GM21619 (cell line): ENCODE data around the gene REM1.
"Not testable (repeated sequence)": the region's sequence is repeated elsewhere in the genome, so short reads cannot be mapped to it uniquely, and the experiment has no call there.

ENCODE experiments used
- ATAC-seq: cut with Tn5 transposase; IDR thresholded peaks from one replicate; pipeline ENCODE4 v1.9.1; 2021; ENCODE audit not compliant: unreplicated experiment

REM1 gene, protein sequence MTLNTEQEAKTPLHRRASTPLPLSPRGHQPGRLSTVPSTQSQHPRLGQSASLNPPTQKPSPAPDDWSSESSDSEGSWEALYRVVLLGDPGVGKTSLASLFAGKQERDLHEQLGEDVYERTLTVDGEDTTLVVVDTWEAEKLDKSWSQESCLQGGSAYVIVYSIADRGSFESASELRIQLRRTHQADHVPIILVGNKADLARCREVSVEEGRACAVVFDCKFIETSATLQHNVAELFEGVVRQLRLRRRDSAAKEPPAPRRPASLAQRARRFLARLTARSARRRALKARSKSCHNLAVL

GRCh38 chr20:31474758-31475427 is at the start of gene REM1, which contains the start of gene DEFB124:
TSS of gene REM1 (plus strand) at chr20:31475288. CDS start at chr20:31476446, 1,158 bp downstream.
TSS of gene DEFB124 (minus strand) at chr20:31475127. CDS start at chr20:31473013, 2,114 bp downstream.
- ATAC-seq = no peak

DNA sequence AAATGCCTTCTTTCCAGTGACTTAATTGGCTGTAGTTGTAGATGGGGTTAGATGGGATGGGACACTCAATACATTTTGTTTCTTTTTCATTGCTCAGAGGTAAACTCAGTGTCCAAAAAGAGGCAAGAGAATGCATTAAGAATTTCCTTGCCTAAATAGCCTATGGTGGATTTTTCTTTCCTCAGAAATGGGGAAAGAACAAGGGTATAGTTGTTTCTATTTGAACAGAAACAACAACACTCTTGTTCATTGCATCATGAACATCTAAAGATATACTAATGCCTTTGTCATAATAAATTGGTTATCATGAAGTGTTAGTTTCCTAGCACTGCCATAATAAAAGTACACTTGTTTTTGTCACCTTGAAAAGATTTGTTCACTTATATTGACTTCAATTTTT is 49.3 kb upstream of the REM1 start:
- no peak for ATAC-seq

GRCh38 chr20:31426891-31427551 is 48.1 kb upstream of the REM1 start:
- ATAC-seq = not testable (repeated sequence)

DNA sequence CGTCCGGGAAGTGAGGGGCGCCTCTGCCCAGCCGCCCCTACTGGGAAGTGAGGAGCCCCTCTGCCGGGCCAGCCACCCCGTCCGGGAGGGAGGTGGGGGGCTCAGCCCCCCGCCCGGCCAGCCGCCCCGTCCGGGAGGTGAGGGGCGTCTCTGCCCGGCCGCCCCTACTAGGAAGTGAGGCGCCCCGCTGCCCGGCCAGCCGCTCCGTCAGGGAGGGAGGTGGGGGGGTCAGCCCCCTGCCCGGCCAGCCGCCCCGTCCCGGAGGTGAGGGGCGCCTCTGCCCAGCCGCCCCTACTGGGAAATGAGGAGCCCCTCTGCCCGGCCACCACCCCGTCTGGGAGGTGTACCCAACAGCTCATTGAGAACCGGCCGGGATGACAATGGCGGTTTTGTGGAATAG is 47.5 kb upstream of the REM1 start:
- not testable (repeated sequence) for ATAC-seq

DNA sequence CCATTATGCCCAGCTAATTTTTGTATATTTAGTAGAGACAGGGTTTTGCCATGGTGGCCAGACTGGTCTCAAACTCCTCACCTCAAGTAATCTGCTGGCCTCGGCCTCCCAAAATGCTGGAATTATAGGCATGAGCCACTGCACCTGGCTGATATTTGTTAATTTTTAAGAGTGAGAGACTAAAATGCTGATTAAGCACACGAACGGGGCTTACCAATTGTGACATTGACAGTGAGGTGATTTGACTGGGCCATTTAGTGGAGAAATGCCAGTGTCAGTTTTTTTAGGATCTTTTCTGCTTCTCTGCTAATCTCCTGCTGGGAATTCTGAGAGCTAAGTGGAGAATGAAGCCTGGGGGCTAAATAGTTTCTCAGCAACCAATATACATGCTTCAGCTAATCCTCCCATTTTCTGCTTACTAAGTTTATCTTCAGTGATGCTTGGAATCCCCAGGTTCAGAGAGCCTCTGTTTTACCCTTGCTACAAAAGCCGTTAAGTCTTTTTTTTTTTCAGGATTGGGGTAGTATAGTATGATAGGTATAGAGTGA is 44.4 kb upstream of the REM1 start:
- ATAC-seq = no peak

- no peak for ATAC-seq
Observed at GRCh38 chr20:31440012-31440659, 35.0 kb upstream of the REM1 start, which contains the start of gene DEFB123. TSS of gene DEFB123 (plus strand) at chr20:31440632. CDS start at chr20:31440699, 67 bp downstream.

DNA sequence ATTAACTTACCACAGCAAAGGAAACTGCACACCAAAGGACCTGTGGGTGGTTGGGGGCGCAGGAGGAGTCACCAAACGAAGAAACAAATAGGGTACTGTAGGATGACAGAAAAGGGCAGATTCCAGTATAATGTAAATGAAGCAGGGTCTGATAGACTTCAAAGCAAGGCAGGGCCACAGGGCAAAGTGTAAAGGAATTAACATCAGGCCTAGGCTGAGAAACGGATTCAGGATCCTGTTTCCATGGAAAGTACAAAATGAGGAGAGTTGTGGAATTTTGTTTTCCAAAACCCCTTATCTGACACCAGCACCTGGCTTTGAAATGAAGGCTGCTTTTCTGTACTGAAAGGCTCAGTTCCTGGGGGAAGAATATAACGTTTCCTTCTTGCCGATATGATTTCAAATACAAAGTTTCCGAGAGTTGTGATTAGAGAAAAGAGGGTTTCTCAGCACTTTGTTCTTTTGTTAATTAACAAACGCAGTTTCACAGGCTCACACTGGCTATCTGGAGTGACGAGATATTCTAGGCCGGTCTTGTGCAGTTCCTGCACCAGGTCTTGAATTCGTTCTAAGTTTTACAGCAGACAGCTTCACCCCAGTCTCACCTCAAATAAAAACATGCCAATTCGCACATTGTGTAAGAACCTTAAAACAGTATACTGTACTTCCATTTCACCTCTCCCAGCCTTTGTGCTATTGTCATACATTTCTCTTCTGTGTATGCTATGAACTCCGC is 28.8 kb upstream of the REM1 start:
- no peak for ATAC-seq

DNA sequence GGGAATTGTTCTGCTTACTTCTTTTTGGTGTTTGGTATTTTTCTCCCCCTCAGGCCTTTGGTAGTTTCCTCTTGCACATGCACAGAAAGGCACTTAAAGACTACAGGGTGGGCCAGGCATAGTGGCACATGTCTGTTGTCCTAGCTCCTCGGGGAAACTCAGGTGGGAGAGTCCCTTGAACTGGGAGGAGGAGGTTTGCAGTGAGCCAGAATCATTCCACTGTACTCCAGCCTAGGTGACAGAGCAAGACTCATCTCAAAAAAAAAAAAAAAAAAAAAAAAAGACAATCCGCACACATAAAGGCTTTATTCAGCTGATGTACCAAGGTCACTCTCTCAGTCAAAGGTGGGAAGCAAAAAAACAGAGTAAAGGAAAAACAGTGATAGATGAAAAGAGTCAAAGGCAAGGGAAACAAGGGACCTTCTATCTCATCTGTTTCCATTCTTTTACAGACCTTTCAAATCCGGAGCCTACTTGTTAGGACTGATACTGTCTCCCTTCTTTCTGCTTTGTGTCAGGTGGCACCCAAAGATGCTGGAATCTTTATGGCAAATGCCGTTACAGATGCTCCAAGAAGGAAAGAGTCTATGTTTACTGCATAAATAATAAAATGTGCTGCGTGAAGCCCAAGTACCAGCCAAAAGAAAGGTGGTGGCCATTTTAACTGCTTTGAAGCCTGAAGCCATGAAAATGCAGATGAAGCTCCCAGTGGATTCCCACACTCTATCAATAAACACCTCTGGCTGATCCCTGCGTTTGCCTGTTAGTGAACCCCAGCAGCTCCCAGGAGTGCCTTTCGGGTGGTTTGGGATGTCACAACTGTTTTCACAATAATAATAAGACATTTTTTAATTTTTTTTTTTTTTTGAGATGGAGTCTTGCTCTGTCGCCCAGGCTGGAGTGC is 25.3 kb upstream of the REM1 start:
- ATAC-seq = no peak

DNA sequence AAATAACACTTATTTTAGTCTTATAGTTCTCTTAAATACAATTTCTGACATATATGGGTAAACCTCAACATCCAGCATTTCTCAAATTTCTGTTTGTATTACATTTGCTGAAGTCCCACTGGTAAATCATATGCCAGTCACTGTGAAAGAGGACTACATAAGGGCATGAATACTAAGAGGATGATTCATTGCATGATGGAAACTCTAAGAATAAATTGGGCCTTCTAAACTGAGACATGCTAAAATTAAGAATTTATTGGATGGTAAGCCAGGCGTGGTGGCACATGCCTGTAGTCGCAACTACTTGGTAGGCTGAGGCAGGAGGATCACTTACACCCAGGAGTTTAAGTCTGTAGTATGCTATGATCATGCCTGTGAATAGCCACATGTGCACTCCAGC is 22.5 kb upstream of the REM1 start:
- ATAC-seq = no peak

GRCh38 chr20:31454361-31454760 is 20.7 kb upstream of the REM1 start:
- no peak for ATAC-seq

- ATAC-seq = not testable (repeated sequence)
Observed at GRCh38 chr20:31470946-31471345, 4.1 kb upstream of the REM1 start.

- ATAC-seq = no peak
Observed at GRCh38 chr20:31472395-31473330, 2.4 kb upstream of the REM1 start.

DNA sequence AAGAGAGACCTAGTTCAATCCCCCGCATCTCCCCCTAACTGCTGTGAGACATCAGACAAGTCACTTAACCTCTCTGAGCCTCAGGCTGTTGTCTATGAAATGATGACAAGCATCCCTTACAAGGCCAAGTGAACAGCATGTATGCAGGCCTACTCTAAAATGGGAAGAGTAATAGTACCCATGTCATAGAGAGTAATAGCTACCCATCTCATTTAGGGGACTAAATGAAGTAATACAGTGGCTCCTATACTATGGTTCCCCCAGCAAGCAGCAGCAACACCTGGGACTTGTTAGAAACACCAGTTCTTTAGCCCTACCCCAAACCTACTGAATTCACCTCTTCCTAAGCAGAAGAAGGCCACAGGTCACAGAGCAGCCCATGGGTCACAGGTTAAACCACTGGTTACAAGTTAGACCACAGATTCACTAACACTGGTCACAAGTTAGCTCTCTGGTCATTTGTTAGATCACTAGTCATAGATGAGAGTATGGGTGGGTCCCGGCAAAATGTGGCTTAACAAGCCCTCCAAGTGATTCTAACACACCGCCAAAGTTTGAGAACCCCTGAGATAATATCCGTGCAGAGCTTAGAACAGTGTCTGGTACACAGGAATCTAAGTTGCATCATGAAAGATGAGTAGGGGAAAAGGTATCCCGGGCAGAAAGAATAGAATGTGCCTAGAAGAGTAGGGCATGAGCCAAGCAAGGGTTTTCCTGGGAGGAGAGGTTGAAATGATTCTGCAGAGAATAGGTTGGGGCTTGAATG is 1.6 kb upstream of the REM1 start:
- peak; percentile 23 for ATAC-seq

DNA sequence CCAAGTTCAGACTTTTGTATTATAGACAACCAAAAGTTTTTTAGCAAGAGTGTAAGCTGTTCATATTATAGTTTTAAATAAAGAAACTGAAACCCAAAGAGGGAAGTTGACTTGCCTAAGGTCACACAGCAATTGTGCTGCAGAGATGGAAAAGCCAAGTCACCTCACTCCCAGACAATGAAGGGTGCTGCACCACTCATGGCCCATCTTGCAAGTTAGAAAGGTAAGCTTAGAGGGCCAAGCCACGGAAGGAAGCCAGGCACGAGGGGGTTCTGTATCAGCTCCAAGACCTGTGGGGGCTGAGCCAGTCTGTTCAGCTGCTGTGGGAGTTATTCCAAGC is 1.0 kb upstream of the REM1 start:
- peak; percentile 86 for ATAC-seq

DNA sequence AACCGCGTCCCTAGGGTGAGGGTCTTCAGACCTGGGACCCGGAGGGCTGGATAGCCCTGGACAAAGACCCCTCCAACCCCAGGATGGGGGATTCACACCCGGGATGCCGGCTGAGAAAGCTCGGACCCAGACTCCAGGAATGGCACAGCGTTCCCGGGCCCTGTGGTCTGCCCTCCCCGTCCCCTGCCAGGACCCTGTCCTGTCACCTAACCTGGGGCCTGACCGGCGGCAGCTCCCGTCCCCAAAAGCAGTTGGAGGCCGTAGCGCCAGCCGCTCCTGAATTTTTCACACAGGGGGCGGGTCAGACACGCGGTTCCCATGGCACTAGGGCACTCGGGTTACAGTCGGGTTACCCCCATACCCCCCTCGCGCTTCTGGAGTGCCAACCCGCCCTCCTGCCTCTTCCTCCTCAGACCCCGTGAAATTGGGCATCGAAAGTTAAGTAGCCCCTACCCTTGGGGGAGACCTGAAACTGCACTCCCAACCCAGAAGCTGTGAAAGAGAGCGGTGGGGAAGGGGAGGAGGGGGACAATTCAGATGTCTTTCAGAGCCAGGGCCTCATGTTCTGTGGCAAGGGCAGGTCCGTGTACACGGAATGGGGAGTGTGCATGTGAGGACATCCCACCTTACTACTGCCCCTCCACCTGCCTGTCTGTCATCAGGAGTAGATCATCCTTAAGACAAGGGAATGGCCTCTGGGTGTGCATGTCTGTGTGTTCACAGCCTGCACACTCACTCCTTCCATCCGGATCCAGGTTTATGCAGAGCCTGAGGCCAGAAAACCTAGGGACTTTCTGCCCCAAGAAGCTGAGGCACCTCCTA is 595 bp downstream of the REM1 start:
- ATAC-seq = no peak

DNA sequence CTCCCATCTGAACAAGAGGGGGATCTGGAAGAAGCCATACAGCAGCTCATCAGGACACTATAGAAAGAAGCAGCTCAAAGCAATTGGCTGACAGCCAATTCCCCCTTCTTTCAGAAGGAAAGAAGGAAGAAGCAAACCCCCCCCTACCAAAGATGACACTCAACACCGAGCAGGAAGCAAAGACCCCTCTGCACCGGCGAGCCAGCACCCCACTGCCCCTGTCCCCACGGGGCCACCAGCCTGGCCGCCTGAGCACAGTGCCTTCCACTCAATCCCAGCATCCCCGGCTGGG is 1.2 kb downstream of the REM1 start:
- ATAC-seq = no peak

DNA sequence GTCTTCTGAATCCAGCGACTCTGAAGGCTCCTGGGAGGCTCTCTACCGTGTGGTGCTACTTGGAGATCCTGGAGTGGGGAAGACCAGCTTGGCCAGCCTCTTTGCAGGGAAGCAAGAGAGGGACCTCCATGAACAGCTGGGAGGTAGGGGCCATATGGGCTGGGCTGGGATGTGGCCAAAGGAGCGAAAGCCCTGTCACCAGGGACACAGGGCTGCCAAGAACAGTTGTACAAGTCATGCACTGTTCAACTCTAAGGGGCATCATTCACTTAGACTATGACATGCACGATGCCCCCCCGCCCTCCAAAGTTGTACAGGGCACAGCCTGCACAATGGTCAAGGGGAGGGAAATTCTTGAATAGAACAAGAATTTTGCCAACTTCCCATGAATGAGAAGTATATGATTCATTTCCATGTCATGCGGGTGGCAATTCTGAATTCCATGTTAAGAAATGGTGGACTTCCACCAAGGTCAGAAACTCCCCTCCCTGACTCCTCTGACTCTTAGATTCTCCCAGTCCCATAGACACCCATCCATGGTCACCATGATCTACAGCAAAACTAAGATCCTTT is 1.6 kb downstream of the REM1 start:
- ATAC-seq = no peak
